ENCODE data around the gene KRTAP12-3.
"Not testable (repeated sequence)": the region's sequence is repeated elsewhere in the genome, so short reads cannot be mapped to it uniquely, and the experiment has no call there.

KRTAP12-3 gene

DNA sequence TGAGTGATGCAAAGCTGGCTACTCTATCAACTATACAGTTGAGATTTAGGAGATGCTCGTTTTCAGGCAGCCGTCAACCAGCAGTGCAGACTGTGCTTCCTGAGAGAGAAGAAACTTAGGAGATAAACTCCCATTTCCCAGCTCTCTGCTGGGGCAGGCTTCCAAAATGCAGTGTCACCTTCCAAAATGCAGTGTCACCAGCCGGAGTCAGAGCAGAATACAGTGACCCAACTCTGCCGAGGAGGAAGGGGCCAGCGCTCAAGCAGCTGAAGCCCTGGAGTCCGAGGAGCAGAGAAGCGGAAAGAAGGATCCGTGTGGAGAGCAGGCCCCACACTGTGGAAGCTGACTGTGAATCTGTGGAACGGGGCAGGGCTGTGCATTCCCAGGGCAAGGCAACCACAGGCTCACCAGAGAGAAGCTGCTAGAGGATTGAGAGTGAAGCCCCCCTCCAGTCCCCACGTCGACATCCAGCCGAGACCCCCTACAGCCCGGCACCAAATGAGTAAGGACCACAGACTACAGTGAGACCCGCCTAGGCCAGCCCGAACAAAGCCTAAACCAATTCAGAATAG lies 24.9 kb downstream of the KRTAP12-3 start:
- in situ Hi-C loops (cut with MboI; ENCODE audit: low sequenced_read_pairs) = no loop called here

GRCh38 chr21:44684077-44684476 lies 26.3 kb downstream of the KRTAP12-3 start:
- in situ Hi-C loops (cut with MboI; ENCODE audit: low sequenced_read_pairs) = no loop called here

DNA sequence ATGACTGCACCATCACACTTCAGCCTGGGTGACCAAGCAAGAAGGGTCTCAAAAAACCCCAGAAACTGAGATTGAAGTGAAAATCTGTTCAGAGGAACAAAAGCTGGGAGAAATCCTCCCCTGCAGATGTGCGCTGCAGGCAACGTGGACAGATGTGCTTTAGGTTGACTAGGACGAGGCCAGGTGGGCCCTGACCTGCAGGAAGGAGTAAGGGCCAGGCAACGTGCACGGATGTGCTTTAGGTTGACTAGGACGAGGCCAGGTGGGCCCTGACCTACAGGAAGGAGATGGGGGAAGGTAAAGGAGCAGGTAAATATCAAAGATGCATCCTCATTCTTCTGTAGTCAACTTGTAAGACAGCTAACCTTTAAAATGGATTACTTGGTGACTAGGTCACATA lies 26.8 kb downstream of the KRTAP12-3 start:
- in situ Hi-C loops (cut with MboI; ENCODE audit: low sequenced_read_pairs) = no loop called here

DNA sequence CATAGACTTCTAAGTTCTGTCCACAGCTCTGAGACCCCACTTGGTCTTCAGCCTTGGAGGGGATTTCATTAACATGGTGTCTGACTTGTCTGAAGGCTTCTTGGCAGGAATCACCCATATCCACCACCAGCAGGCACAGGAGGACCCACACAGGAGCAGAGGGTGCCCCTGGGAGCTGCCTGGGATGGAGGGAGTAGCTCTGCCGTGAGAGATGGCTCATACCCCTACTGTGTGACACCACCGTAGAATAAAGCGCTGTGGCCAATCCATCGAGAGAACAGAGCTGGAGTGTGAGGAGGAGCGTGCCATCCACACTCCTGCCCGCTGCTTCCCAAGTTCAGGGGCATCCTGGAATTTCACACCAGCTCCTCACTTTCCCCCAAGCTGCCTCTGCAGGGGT lies 27.3 kb downstream of the KRTAP12-3 start:
- in situ Hi-C loops (cut with MboI; ENCODE audit: low sequenced_read_pairs) = not testable (repeated sequence)

- in situ Hi-C loops (cut with MboI; ENCODE audit: low sequenced_read_pairs) = no loop called here
Observed at GRCh38 chr21:44686000-44686781, 28.5 kb downstream of the KRTAP12-3 start.

- in situ Hi-C loops (cut with MboI; ENCODE audit: low sequenced_read_pairs) = no loop called here
Observed at GRCh38 chr21:44686843-44687561, 29.3 kb downstream of the KRTAP12-3 start.

- in situ Hi-C loops (cut with MboI; ENCODE audit: low sequenced_read_pairs) = no loop called here
Observed at GRCh38 chr21:44687671-44688070, 29.9 kb downstream of the KRTAP12-3 start.

DNA sequence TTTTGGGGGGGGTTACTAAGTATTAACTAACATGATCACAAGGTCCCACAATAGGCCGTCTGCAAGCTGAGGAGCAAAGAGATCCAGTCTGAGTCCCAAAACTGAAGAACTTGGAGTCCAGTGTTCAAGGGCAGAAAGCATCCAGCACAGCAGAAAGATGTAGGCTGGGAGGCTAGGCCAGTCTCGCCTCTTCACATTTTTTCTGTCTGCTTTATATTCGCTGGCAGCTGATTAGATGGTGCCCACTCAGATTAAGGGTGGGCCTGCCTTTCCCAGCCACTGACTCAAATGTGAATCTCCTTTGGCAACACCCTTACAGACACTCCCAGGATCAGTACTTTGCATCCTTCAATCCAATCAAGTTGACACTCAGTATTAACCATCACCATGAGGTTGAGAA lies 32.0 kb downstream of the KRTAP12-3 start:
- in situ Hi-C loops (cut with MboI; ENCODE audit: low sequenced_read_pairs) = not testable (repeated sequence)

- in situ Hi-C loops (cut with MboI; ENCODE audit: low sequenced_read_pairs) = no loop called here
Observed at GRCh38 chr21:44691686-44692085, 34.0 kb downstream of the KRTAP12-3 start.

DNA sequence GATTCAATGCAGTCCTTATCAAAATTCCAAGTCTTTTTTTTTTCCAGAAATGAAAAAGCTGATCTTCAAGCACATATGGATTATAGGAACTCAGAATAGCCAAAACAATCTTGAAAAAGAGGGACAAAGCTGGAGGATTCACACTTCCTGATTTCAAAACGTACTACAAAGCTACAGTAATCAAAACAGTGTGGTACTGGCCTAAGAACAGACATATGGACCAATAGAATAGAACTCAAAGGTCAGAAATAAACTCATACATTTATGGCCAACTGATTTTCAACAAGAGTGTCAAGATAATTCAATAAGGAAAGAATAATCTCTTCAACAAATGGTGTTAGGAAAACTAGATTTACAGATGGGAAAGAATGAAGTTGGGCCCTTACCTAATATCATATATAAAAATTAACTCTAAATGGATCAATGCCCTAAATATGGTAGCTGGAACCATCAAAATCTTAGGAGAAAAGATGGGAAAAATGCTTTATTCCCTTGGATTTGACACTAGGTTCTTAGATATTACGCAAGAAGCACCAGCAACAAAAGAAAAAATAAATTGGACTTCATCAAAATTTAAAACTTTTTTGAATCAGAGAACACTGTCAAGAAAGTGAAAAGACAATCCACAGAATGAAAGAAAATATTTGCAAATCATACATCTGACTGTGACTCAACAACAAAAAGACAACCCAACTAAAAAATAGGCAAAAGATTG lies 35.2 kb downstream of the KRTAP12-3 start:
- in situ Hi-C loops (cut with MboI; ENCODE audit: low sequenced_read_pairs) = no loop called here

GRCh38 chr21:44694776-44695175 lies 37.0 kb downstream of the KRTAP12-3 start:
- in situ Hi-C loops (cut with MboI; ENCODE audit: low sequenced_read_pairs) = no loop called here

GRCh38 chr21:44695184-44695583 lies 37.5 kb downstream of the KRTAP12-3 start:
- in situ Hi-C loops (cut with MboI; ENCODE audit: low sequenced_read_pairs) = no loop called here

DNA sequence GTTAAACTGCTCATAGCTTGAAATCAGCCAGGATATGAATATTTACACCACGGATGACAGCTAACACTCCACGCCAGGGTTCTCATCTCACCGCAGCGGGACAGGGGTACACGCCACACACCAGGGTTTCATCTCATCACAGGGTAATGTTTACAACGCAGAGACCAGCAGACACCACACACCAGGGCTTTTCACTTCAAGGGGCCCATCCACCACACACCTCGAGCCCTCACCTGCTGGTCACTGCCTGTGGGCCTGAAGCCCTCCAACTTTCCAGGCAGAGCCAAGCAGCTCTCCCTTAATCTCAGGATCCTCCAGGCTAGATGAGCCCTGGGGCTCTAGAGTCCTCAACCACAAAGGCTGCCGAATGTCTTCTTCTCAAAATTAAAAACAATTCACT lies 37.9 kb downstream of the KRTAP12-3 start:
- in situ Hi-C loops (cut with MboI; ENCODE audit: low sequenced_read_pairs) = no loop called here

GRCh38 chr21:44696572-44696971 lies 38.8 kb downstream of the KRTAP12-3 start:
- in situ Hi-C loops (cut with MboI; ENCODE audit: low sequenced_read_pairs) = no loop called here

DNA sequence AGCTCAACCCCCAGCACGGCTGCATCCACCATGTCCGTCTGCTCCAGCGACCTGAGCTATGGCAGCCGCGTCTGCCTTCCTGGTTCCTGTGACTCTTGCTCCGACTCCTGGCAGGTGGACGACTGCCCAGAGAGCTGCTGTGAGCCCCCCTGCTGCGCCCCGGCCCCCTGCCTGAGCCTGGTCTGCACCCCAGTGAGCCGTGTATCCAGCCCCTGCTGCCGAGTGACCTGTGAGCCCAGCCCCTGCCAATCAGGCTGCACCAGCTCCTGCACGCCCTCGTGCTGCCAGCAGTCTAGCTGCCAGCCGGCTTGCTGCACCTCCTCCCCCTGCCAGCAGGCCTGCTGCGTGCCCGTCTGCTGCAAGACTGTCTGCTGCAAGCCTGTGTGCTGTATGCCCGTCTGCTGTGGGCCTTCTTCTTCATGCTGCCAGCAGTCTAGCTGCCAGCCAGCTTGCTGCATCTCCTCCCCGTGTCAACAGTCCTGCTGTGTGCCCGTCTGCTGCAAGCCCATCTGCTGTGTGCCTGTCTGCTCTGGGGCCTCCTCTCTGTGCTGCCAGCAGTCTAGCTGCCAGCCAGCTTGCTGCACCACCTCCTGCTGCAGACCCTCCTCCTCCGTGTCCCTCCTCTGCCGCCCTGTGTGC lies 39.6 kb downstream of the KRTAP12-3 start, which contains the start of gene KRTAP10-12:
Gene KRTAP10-12 (plus strand): TSS at position 1 of the 639 bp plus-strand sequence. CDS start 30 bp downstream, at position 31.
- in situ Hi-C loops (cut with MboI; ENCODE audit: low sequenced_read_pairs) = not testable (repeated sequence)

DNA sequence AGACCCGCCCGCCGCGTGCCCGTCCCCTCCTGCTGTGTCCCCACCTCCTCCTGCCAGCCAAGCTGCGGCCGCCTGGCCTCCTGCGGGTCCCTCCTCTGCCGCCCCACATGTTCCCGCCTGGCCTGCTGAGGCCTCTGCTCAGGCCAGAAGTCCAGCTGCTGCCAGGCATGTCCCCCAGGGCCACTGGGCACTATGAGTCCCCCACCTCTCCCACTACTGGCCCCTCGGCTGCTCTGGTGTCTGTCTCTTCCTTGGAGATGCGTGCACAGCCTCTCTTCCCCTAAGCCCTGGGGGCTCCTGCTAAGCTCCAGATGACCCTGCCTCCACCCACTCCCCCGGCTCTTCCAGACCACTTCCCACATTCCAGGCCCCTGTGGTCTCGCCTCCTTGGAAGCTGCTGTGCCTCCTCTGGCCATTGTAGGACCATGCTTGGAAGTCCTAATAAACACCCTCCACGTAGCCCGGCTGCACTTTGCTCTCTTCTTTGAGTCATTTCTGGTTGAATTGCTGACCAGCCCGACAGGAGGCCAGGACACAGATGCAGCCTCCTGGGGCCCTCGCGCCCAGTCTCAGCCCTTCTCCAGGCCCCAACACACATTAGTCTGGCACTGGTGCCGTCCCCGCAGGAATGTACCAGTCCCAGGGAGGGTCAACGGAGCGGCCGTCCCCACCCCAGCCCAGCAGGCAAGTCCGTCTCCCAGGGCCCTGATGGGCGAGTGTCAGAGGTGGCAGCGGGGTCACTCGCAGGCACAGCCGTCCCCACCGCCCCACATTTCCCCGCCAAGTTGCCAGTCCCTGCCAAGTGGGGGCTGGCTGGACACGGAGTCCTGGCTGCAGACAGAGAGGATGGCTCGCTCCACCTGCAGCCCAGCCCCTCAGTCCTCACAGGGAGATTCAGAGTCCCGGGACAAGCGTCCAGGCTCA lies 40.3 kb downstream of the KRTAP12-3 start:
- in situ Hi-C loops (cut with MboI; ENCODE audit: low sequenced_read_pairs) = no loop called here

- in situ Hi-C loops (cut with MboI; ENCODE audit: low sequenced_read_pairs) = no loop called here
Observed at GRCh38 chr21:44699502-44700001, 41.8 kb downstream of the KRTAP12-3 start.

- in situ Hi-C loops (cut with MboI; ENCODE audit: low sequenced_read_pairs) = no loop called here
Observed at GRCh38 chr21:44700101-44701022, 42.6 kb downstream of the KRTAP12-3 start.

Data from HL-60/S4 treated with retinoic acid at 250 ng/mL for 4 days and 3 days (cell line).